CD14-positive monocyte (primary cell): ENCODE data around the gene PDE4D. TPM values are rescaled to one million over a fixed set of nuclear protein-coding genes. Genes with fewer than 3 reads are reported as not detected.

Source experiments
- DNase-seq, 3 donors: peaks; one replicate each; pipeline ENCODE4 v3.0.0-alpha.2; 2011 to 2022
- H2AFZ ChIP-seq: 2 replicates; pipeline ENCODE4 v1.6.0; 2012; ENCODE audit warnings: mild to moderate bottlenecking, low read depth, low read length, inconsistent platforms; ENCODE audit not compliant: insufficient read depth, poor library complexity, severe bottlenecking
- H3K27ac ChIP-seq, 2 donors: 1 replicate in 1 of 2; 2 replicates in 1 of 2; pipeline ENCODE4 v1.5.1; 2012 to 2013; ENCODE audit warnings: low read length in 2 of 2, control low read depth in 1 of 2, inconsistent platforms in 1 of 2, low read depth in 1 of 2, mild to moderate bottlenecking in 1 of 2
- H3K27me3 ChIP-seq, 2 donors: one replicate each; pipeline versions ENCODE4 v1.6.0 to v1.6.1; 2011 to 2013; ENCODE audit warnings: low read length in 2 of 2; ENCODE audit not compliant: control insufficient read depth in 2 of 2, insufficient read depth in 2 of 2
- H3K36me3 ChIP-seq, 2 donors: replicated peaks in 1 of 2; 1 replicate in 1 of 2; 2 replicates in 1 of 2; pipeline versions ENCODE4 v1.5.1 to v1.6.1; 2012 to 2013; ENCODE audit warnings: low read length in 2 of 2, control low read depth in 1 of 2, inconsistent platforms in 1 of 2, mild to moderate bottlenecking in 1 of 2; ENCODE audit not compliant: insufficient read depth in 2 of 2, control insufficient read depth in 1 of 2
- H3K4me1 ChIP-seq, 2 donors: 1 replicate in 1 of 2; 2 replicates in 1 of 2; pipeline versions ENCODE4 v1.5.1 to v1.6.1; 2012 to 2013; ENCODE audit warnings: low read length in 2 of 2, control low read depth in 1 of 2, inconsistent platforms in 1 of 2, mild to moderate bottlenecking in 1 of 2, moderate library complexity in 1 of 2; ENCODE audit not compliant: insufficient read depth in 2 of 2, control insufficient read depth in 1 of 2
- H3K4me2 ChIP-seq: replicated peaks from 2 replicates; pipeline ENCODE3; 2012; ENCODE audit warnings: low read length, moderate library complexity, mild to moderate bottlenecking; ENCODE audit not compliant: poor library complexity, severe bottlenecking; ENCODE audit errors: extremely low read depth
- H3K4me3 ChIP-seq, 3 experiments: fragments of 200-600 bp in 1 of 3; sonication (generic) in 1 of 3; replicated peaks in 1 of 3; 1 replicate in 2 of 3; 2 replicates in 1 of 3; pipeline ENCODE4 v1.5.1; 2011 to 2013; ENCODE audit warnings: low read length in 3 of 3, mild to moderate bottlenecking in 3 of 3, control low read depth in 2 of 3, low read depth in 2 of 3, inconsistent platforms in 1 of 3, moderate library complexity in 1 of 3
- H3K79me2 ChIP-seq: 2 replicates; pipeline ENCODE4 v1.6.0; 2012; ENCODE audit warnings: mild to moderate bottlenecking, control low read depth, inconsistent platforms, low read length, moderate library complexity; ENCODE audit not compliant: insufficient read depth
- H3K9ac ChIP-seq: 2 replicates; pipeline ENCODE4 v1.6.0; 2017; ENCODE audit warnings: low read length, mild to moderate bottlenecking; ENCODE audit not compliant: insufficient read depth, poor library complexity, severe bottlenecking
- H3K9me3 ChIP-seq, 2 donors: replicated peaks in 1 of 2; 1 replicate in 1 of 2; 2 replicates in 1 of 2; pipeline versions ENCODE4 v1.5.1 to v1.6.1; 2012 to 2013; ENCODE audit warnings: low read length in 2 of 2, control low read depth in 1 of 2; ENCODE audit not compliant: control insufficient read depth in 1 of 2, insufficient read depth in 1 of 2
- H4K20me1 ChIP-seq: 2 replicates; pipeline ENCODE4 v1.6.0; 2012; ENCODE audit warnings: mild to moderate bottlenecking, low read length, control low read depth, moderate library complexity; ENCODE audit not compliant: insufficient read depth
- H3K27ac Mint-ChIP-seq, 7 donors: one replicate each; pipeline ENCODE4 v1.8.0; 2020; ENCODE audit warnings: mild to moderate bottlenecking in 7 of 7, mixed read lengths in 7 of 7, moderate library complexity in 6 of 7, inconsistent platforms in 2 of 7
- H3K27me3 Mint-ChIP-seq, 3 donors: one replicate each; pipeline ENCODE4 v1.8.0; 2021 to 2022; ENCODE audit warnings: low read depth in 3 of 3, mild to moderate bottlenecking in 3 of 3, mixed read lengths in 3 of 3, moderate library complexity in 3 of 3, inconsistent platforms in 1 of 3
- H3K36me3 Mint-ChIP-seq, 2 donors: one replicate each; pipeline ENCODE4 v1.8.0; 2020; ENCODE audit warnings: mixed read lengths in 2 of 2, inconsistent platforms in 1 of 2, mild to moderate bottlenecking in 1 of 2
- H3K4me1 Mint-ChIP-seq: one replicate; pipeline ENCODE4 v1.8.0; 2020; ENCODE audit warnings: mild to moderate bottlenecking, mixed read lengths
- H3K4me3 Mint-ChIP-seq, 2 donors: one replicate each; pipeline ENCODE4 v1.8.0; 2020; ENCODE audit warnings: mild to moderate bottlenecking in 2 of 2, mixed read lengths in 2 of 2, moderate library complexity in 1 of 2
- H3K9me3 Mint-ChIP-seq, 7 donors: one replicate each; pipeline ENCODE4 v1.8.0; 2020 to 2022; ENCODE audit warnings: mixed read lengths in 7 of 7, mild to moderate bottlenecking in 6 of 7, moderate library complexity in 6 of 7, inconsistent platforms in 2 of 7
- WGBS: methylation state at CpG from one replicate; pipeline ENCODE4 v1.1.5; 2013; ENCODE audit warnings: missing lambda C conversion rate; ENCODE audit not compliant: insufficient coverage; 5-methylcytosine and 5-hydroxymethylcytosine counted together
- intact Hi-C, 2 donors: fragments of 100-400 bp; cut with micrococcal nuclease; formaldehyde crosslinking; loops; one replicate each; pipeline versions ENCODE4 v1.15.0 to v1.15.1; 2023
- polyA plus RNA-seq, 3 donors: library from polyadenylated mRNA; depleted of rRNA in 1 of 3; unstranded in 2 of 3; stranded (reverse) in 1 of 3; fragments of 300-500 nt in 2 of 3; fragments of >200 nt in 1 of 3; fragmentation: Illumina TruSeq in 2 of 3; gene quantifications; 1 replicate in 2 of 3; 2 replicates in 1 of 3; pipeline ENCODE4 v1.2.3, GENCODE V29; 2012 to 2021
- TF ChIP-seq, protein P1 (sequence below): fragments of 200-600 bp; IDR thresholded peaks from one replicate; pipeline ENCODE4 v1.8.0; 2022; ENCODE audit warnings: antibody characterized with exemption, mild to moderate bottlenecking

Gene PDE4D
- polyA plus RNA-seq, 3 donors = 1.9 to 3.4 (median 2.8) TPM

DNA sequence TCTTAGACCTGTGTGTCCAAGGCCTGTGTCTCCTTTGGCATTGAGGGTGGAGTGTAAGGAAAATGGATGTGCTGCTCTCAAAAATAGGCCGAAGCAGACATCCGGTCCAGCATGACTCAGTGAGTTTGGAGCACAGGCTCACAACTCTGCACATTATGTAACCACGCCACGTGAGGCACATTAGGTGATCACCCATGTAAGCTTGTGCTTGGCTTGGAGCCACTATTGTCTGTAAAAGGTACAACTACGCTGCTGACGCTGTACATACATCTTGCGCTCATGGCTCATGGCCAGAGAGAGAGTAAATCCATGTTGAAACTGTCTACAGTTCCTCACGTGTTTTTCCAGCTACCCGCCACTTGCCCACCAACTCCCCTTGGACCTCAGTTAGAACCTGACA is 177.5 kb downstream of the PDE4D start:
- Mint-ChIP-seq H3K4me3 (no peak overlapping the region), H3K4me1 (no peaks in the 10 kb centered on the region), H3K27ac (peak overlapping the region in 1 of 7 donors; percentile 43), H3K27me3 (no peaks in the 10 kb centered on the region), H3K9me3 (peaks cover 0 to 22% (median 12%) of the 10 kb centered on the region in 7 donors), H3K36me3 (peaks cover 5 to 10% of the 10 kb centered on the region in 2 donors)
- WGBS = 93% methylated on average over 8 of the region's 9 CpGs
- H3K36me3 ChIP-seq = no peaks in the 10 kb centered on the region
- TF ChIP-seq, protein P1, sequence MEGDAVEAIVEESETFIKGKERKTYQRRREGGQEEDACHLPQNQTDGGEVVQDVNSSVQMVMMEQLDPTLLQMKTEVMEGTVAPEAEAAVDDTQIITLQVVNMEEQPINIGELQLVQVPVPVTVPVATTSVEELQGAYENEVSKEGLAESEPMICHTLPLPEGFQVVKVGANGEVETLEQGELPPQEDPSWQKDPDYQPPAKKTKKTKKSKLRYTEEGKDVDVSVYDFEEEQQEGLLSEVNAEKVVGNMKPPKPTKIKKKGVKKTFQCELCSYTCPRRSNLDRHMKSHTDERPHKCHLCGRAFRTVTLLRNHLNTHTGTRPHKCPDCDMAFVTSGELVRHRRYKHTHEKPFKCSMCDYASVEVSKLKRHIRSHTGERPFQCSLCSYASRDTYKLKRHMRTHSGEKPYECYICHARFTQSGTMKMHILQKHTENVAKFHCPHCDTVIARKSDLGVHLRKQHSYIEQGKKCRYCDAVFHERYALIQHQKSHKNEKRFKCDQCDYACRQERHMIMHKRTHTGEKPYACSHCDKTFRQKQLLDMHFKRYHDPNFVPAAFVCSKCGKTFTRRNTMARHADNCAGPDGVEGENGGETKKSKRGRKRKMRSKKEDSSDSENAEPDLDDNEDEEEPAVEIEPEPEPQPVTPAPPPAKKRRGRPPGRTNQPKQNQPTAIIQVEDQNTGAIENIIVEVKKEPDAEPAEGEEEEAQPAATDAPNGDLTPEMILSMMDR = no peak
- no peaks in the 10 kb centered on the region for H4K20me1 ChIP-seq
- no peaks in the 10 kb centered on the region for H3K79me2 ChIP-seq
- peaks cover 12 to 26% of the 10 kb centered on the region in 2 donors for H3K9me3 ChIP-seq
- no peak overlapping the region for H3K4me3 ChIP-seq
- H2AFZ ChIP-seq = no peak overlapping the region
- intact Hi-C loops = no loop called here
- H3K4me2 ChIP-seq = no peak overlapping the region
- no peak overlapping the region for H3K9ac ChIP-seq
- no peak overlapping the region for H3K27ac ChIP-seq
- no peak for DNase-seq
- H3K27me3 ChIP-seq = no peaks in the 10 kb centered on the region
- H3K4me1 ChIP-seq = no peaks in the 10 kb centered on the region

GRCh38 chr5:59715228-59715627 is 178.3 kb downstream of the PDE4D start:
- no peak overlapping the region for H3K4me3 ChIP-seq
- Mint-ChIP-seq H3K4me1 (no peaks in the 10 kb centered on the region), H3K27me3 (no peaks in the 10 kb centered on the region), H3K9me3 (peaks cover 0 to 22% (median 12%) of the 10 kb centered on the region in 7 donors), H3K4me3 (no peak overlapping the region), H3K27ac (no peak overlapping the region), H3K36me3 (peaks cover 5 to 10% of the 10 kb centered on the region in 2 donors)
- no peaks in the 10 kb centered on the region for H4K20me1 ChIP-seq
- intact Hi-C loops = no loop called here
- H2AFZ ChIP-seq = no peak overlapping the region
- H3K27ac ChIP-seq = no peak overlapping the region
- TF ChIP-seq, protein P1 = no peak
- no peaks in the 10 kb centered on the region for H3K27me3 ChIP-seq
- H3K9ac ChIP-seq = no peak overlapping the region
- no peaks in the 10 kb centered on the region for H3K4me1 ChIP-seq
- peaks cover 12 to 26% of the 10 kb centered on the region in 2 donors for H3K9me3 ChIP-seq
- no peak for DNase-seq
- WGBS = 88% methylated on average over 3 of the region's 5 CpGs
- no peaks in the 10 kb centered on the region for H3K79me2 ChIP-seq
- no peak overlapping the region for H3K4me2 ChIP-seq
- no peaks in the 10 kb centered on the region for H3K36me3 ChIP-seq
